Esophagus muscularis mucosa (tissue), 4 donors: Measurements from ENCODE around the gene NOTO. TPM values are rescaled to one million over a fixed set of nuclear protein-coding genes. Genes with fewer than 3 reads are reported as not detected.
A peak's percentile ranks its signal among the peaks of the same experiment; 100 is the strongest.

ENCODE experiments used
- DNase-seq: peaks from one replicate; pipeline ENCODE4 v3.0.0-alpha.2; 2017; ENCODE audit errors: extremely low spot score
- H3K27ac ChIP-seq, 4 donors: fragments of 200-600 bp; sonication (generic); replicated peaks in 1 of 4; 1 replicate in 3 of 4; 2 replicates in 1 of 4; pipeline ENCODE4 v1.5.1; 2016 to 2019; ENCODE audit warnings: mild to moderate bottlenecking in 1 of 4
- H3K27me3 ChIP-seq, 4 donors: fragments of 200-600 bp; sonication (generic); one replicate each; pipeline versions ENCODE4 v1.5.1 to v1.6.0; 2016 to 2019
- H3K36me3 ChIP-seq, 4 donors: fragments of 200-600 bp; sonication (generic); one replicate each; pipeline ENCODE4 v1.5.1; 2016 to 2019
- H3K4me1 ChIP-seq, 4 donors: fragments of 200-600 bp; sonication (generic); one replicate each; pipeline ENCODE4 v1.5.1; 2016 to 2019
- H3K4me3 ChIP-seq, 4 donors: fragments of 200-600 bp; sonication (generic); 1 replicate in 2 of 4; 2 replicates in 2 of 4; pipeline ENCODE4 v1.5.1; 2016 to 2019; ENCODE audit warnings: mild to moderate bottlenecking in 4 of 4, moderate library complexity in 1 of 4
- H3K9me3 ChIP-seq, 4 donors: fragments of 200-600 bp; sonication (generic); 1 replicate in 3 of 4; 2 replicates in 1 of 4; pipeline ENCODE4 v1.5.1; 2016 to 2019
- EP300 ChIP-seq: sonication (generic); formaldehyde crosslinking; IDR thresholded peaks from one replicate; pipeline ENCODE4 v1.6.1; 2017; ENCODE audit warnings: antibody characterized with exemption
- POLR2A ChIP-seq: fragments of 450-650 bp; IDR thresholded peaks from one replicate; pipeline ENCODE4 v1.6.1; 2017; ENCODE audit warnings: antibody characterized with exemption, moderate library complexity, mild to moderate bottlenecking, low read depth
- POLR2AphosphoS5 ChIP-seq, 2 donors: sonication (generic); formaldehyde crosslinking; IDR thresholded peaks; one replicate each; pipeline ENCODE4 v1.6.1; 2017; ENCODE audit warnings: antibody characterized with exemption in 2 of 2
- WGBS: methylation state at CpG from one replicate; pipeline ENCODE4 v1.1.5; 2018; 5-methylcytosine and 5-hydroxymethylcytosine counted together
- intact Hi-C: fragments of 100-400 bp; cut with DNase I; formaldehyde crosslinking; loops from one replicate; pipeline ENCODE4 v1.15.1; 2023
- total RNA-seq, 4 donors: library from RNA; depleted of rRNA; stranded (reverse); fragments of >200 nt; gene quantifications; one replicate each; pipeline versions ENCODE4 v1.1.0 to v1.2.1, GENCODE V29; 2016
- TF ChIP-seq, protein P1 (sequence below), 3 experiments: fragments of 200-600 bp in 2 of 3; fragments of 450-650 bp in 1 of 3; sonication (generic) in 2 of 3; IDR thresholded peaks; one replicate each; pipeline ENCODE4 v1.5.1; 2017 to 2019; ENCODE audit warnings: antibody characterized with exemption in 3 of 3, mild to moderate bottlenecking in 2 of 3, moderate library complexity in 1 of 3

The NOTO gene
- total RNA-seq, 4 donors from 2014 or later: not detected

DNA sequence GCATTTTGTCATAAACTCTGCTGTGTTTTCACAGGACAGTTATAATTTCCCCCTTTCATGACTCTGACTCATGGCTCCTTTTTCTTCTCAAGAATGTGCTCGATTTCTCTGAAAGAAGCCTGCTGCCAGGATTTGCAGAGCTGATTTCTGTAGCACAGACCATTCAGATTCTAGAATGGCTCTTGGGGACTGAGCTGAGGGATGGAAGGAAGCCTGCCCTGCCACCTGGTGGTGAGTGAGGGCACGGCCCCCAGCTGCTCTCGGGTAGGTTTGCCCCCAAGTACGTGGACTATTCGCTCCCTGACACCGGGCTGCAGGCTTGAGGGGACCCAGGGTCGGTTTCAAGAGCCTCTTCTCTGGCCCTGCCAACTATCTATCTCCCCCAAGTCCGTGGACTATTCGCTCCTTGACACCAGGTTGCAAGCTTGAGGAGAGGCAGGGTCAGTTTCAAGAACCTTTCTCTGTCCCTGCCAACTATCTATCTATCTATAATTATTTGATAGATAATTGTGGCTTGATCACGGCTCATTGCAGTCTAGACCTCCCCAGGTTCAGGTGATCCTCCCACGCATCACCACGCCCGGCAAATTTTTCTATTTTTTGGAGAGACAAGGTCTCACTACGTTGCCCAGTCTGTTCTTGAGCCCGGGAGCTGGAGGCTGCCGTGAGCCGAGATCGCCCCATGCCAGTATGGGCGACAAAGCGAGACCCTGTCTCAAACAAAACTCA is 10.2 kb downstream of the NOTO start:
- DNase-seq: no peak
- Histone ChIP-seq H3K4me1 (peaks cover 4 to 35% (median 27%) of the 10 kb centered on the region in 4 donors), H3K4me3 (no peak overlapping the region), H3K9me3 (no peaks in the 10 kb centered on the region), H3K27ac (peak overlapping the region in 2 of 4 donors; percentile 20 to 28), H3K36me3 (no peaks in the 10 kb centered on the region), H3K27me3 (no peaks in the 10 kb centered on the region)
- intact Hi-C loops: loop anchor here (10.0 kb wide), 1 partner anchor 172 kb away; the partner anchor contains the start of gene ALMS1
- TF ChIP-seq, protein P1, sequence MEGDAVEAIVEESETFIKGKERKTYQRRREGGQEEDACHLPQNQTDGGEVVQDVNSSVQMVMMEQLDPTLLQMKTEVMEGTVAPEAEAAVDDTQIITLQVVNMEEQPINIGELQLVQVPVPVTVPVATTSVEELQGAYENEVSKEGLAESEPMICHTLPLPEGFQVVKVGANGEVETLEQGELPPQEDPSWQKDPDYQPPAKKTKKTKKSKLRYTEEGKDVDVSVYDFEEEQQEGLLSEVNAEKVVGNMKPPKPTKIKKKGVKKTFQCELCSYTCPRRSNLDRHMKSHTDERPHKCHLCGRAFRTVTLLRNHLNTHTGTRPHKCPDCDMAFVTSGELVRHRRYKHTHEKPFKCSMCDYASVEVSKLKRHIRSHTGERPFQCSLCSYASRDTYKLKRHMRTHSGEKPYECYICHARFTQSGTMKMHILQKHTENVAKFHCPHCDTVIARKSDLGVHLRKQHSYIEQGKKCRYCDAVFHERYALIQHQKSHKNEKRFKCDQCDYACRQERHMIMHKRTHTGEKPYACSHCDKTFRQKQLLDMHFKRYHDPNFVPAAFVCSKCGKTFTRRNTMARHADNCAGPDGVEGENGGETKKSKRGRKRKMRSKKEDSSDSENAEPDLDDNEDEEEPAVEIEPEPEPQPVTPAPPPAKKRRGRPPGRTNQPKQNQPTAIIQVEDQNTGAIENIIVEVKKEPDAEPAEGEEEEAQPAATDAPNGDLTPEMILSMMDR (IDR thresholded peaks at IDR 0.05): peak; percentile 77 to 98 (median 82)
- TF ChIP-seq POLR2AphosphoS5 (IDR thresholded peaks at IDR 0.05) (peak in 1 of 2 donors; percentile 35), EP300 (no peak)
- 71% methylated on average over 16 of the region's 20 CpGs for WGBS

DNA sequence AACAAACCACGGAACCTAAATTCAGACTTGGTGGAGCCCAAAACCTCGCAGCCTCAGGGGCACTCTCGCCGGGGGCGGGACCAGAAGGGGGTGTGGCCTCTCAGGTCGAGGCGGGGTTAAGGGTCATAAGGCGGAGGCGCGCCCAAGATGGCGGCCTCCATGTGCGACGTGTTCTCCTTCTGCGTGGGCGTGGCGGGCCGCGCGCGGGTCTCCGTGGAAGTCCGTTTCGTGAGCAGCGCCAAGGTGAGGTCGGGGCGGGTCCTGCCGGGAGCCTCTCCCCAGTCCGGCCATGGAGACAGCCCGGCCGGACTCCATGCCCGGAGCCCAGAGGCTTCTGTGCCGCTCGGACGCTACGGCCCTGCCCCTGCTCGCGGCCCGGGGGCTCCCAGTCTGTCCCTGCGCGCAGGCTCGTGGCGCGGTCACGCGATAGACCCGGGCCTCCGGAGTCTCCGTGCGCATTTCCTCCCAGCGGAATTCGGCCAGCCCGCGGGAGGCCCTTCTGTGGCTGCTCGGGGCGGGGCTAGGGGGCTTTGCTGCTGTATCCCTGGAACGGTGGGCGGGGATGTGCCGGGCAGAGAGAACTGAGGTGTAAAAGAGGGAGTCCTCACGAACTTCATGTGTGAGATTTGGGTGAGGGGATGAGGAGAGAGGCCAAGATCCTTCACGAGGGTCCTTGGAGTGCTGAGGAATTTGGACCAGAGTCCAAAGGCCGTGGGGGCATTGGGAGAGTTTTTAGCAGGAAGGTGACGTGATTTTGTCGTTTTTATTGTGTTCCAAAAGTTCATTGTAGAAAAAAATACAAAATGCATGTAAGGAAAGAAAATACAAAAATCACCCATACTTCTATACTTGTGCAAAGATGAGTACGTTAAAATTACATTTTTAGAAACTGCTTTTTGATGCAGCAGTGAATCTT is 12.0 kb downstream of the NOTO start, which contains the start of gene SMYD5:
Gene SMYD5 (plus strand): TSS at position 126 of the 916 bp plus-strand sequence. CDS start 22 bp downstream, at position 148.
- TF ChIP-seq POLR2AphosphoS5 (IDR thresholded peaks at IDR 0.05): peak; percentile 60 to 82
- TF ChIP-seq EP300: no peak
- 1% methylated on average over 31 of the region's 64 CpGs for WGBS
- H3K4me3 ChIP-seq: peak within 1 kb of the TSS; percentile 75 to 99 (median 90)
- H3K27ac ChIP-seq: peak within 1 kb of the TSS; percentile 53 to 81 (median 68)
- no peaks in the 10 kb centered on the region for H3K27me3 ChIP-seq
- intact Hi-C loops: loop anchor here (10.0 kb wide), 1 partner anchor 170 kb away; the partner anchor contains the start of gene ALMS1
- DNase-seq: peak; percentile 96
- peaks cover 4 to 35% (median 27%) of the 10 kb centered on the region in 4 donors for H3K4me1 ChIP-seq
- H3K9me3 ChIP-seq: no peaks in the 10 kb centered on the region
- peaks cover 0 to 11% (median 9%) of the 10 kb centered on the region in 4 donors for H3K36me3 ChIP-seq

DNA sequence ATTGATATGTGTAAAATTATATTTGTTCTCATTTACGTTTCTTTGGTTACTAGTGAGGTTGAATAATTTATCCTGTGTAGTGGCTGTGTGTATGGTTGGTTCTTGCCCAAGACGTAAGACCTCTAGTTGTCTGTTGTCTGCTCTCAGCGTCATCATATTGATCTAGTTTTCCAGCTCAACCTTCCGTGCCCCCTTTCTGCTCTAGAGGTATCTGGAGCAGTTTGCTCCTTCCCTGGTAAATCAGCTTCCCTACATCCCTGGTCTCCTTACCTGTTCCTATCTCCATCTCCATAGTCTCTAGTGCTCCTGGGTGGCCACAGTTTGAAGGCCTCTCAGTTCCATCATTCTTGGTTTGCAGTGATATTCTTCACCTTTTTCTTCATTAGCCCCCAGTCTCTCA is 12.9 kb downstream of the NOTO start:
- no peak for DNase-seq
- Histone ChIP-seq H3K36me3 (peaks cover 0 to 20% (median 15%) of the 10 kb centered on the region in 4 donors), H3K4me3 (no peak overlapping the region), H3K9me3 (no peaks in the 10 kb centered on the region), H3K4me1 (peaks cover 4 to 35% (median 27%) of the 10 kb centered on the region in 4 donors), H3K27ac (peak overlapping the region in 1 of 4 donors; percentile 81), H3K27me3 (no peaks in the 10 kb centered on the region)
- TF ChIP-seq, protein P1 (IDR thresholded peaks at IDR 0.05): no peak
- TF ChIP-seq POLR2AphosphoS5 (IDR thresholded peaks at IDR 0.05): no peak
- TF ChIP-seq EP300: no peak
- no peak for TF ChIP-seq POLR2A
- intact Hi-C loops: loop anchor here (10.0 kb wide), 1 partner anchor 170 kb away; the partner anchor contains the start of gene ALMS1
- WGBS: 76% methylated on average over 4 of the region's 4 CpGs

DNA sequence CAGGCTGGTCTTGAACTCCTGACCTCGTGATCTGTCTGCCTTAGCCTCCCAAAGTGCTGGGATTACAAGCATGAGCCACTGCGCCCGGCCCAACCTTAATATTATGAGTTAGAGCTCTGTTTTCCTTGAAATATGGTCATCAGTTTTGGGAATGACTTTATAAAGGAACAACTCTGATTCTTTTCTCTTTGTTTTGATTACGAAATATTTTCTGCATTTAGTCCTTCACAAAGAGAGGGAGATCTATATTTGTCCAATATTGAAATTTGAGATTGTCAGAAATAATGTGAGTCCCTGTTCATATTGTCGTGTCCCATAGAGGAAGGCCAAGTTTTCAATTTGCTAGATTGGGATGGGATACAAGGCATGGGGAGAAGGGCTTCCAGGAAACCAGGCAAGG is 14.8 kb downstream of the NOTO start:
- DNase-seq: no peak
- peaks cover 5 to 39% (median 34%) of the 10 kb centered on the region in 4 donors for H3K36me3 ChIP-seq
- no peaks in the 10 kb centered on the region for H3K9me3 ChIP-seq
- no peak overlapping the region for H3K4me3 ChIP-seq
- peaks cover 4 to 32% (median 25%) of the 10 kb centered on the region in 4 donors for H3K4me1 ChIP-seq
- H3K27me3 ChIP-seq: no peaks in the 10 kb centered on the region
- TF ChIP-seq POLR2A: no peak
- no peak overlapping the region for H3K27ac ChIP-seq
- 92% methylated on average over 5 of the region's 5 CpGs for WGBS
- intact Hi-C loops: loop anchor here (10.0 kb wide), 1 partner anchor 168 kb away; the partner anchor contains the start of gene ALMS1

DNA sequence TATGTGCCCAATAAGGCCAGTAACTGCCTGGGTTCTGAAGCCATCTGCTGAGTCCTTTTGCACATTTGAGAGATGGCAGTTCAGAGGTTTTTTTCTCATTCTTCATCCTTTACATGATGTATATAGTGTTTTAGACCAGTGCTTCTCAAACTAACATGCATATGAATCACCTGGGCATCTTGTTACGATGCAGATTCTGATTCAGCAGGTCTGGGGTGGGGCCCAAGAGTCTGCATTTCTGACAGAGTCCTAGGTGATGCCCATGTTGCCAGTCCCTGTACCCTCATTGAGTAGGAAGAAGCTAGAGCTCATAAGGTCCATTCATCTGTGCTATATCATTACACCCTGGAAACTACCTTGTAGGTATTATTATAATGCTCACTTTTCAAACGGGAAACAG is 15.5 kb downstream of the NOTO start:
- Histone ChIP-seq H3K9me3 (no peaks in the 10 kb centered on the region), H3K36me3 (peaks cover 5 to 46% (median 41%) of the 10 kb centered on the region in 4 donors), H3K4me3 (no peak overlapping the region), H3K27ac (no peak overlapping the region), H3K27me3 (no peaks in the 10 kb centered on the region), H3K4me1 (peaks cover 4 to 25% (median 19%) of the 10 kb centered on the region in 4 donors)
- 92% methylated on average over 2 of the region's 2 CpGs for WGBS
- intact Hi-C loops: loop anchor here (10.0 kb wide), 1 partner anchor 167 kb away; the partner anchor contains the start of gene ALMS1
- no peak for DNase-seq
- TF ChIP-seq POLR2AphosphoS5 (IDR thresholded peaks at IDR 0.05) (no peak), POLR2A (no peak), EP300 (no peak)
- TF ChIP-seq, protein P1 (IDR thresholded peaks at IDR 0.05): no peak
